Gastrocnemius medialis (tissue), 4 donors: Measurements from ENCODE around the gene SMYD3. TPM values are rescaled to one million over a fixed set of nuclear protein-coding genes. Genes with fewer than 3 reads are reported as not detected.

Experiments
- ATAC-seq, 2 donors: fragments of 150-250 bp; one replicate each; pipeline ENCODE4 v1.9.1; 2016
- DNase-seq, 2 donors: peaks; one replicate each; pipeline ENCODE4 v3.0.0-alpha.2; 2019
- H3K27ac ChIP-seq, 4 donors: fragments of 200-600 bp; sonication (generic); 1 replicate in 1 of 4; 2 replicates in 3 of 4; pipeline ENCODE4 v1.5.1; 2016 to 2018; ENCODE audit warnings: mild to moderate bottlenecking in 2 of 4, moderate library complexity in 1 of 4
- H3K27me3 ChIP-seq, 3 donors: fragments of 200-600 bp; sonication (generic) in 2 of 3; 1 replicate in 1 of 3; 2 replicates in 2 of 3; pipeline versions ENCODE4 v1.5.1 to v1.6.0; 2016 to 2019; ENCODE audit warnings: mild to moderate bottlenecking in 1 of 3, moderate library complexity in 1 of 3
- H3K36me3 ChIP-seq, 2 donors: fragments of 200-600 bp; sonication (generic) in 1 of 2; one replicate each; pipeline ENCODE4 v1.5.1; 2017 to 2018
- H3K4me1 ChIP-seq, 2 donors: fragments of 200-600 bp; sonication (generic) in 1 of 2; one replicate each; pipeline ENCODE4 v1.5.1; 2016 to 2017; ENCODE audit warnings: mild to moderate bottlenecking in 2 of 2
- H3K4me3 ChIP-seq, 4 donors: fragments of 200-600 bp; sonication (generic) in 3 of 4; 1 replicate in 1 of 4; 2 replicates in 3 of 4; pipeline ENCODE4 v1.5.1; 2016 to 2019; ENCODE audit warnings: mild to moderate bottlenecking in 2 of 4
- H3K9me3 ChIP-seq, 3 donors: fragments of 200-600 bp; sonication (generic) in 2 of 3; 1 replicate in 1 of 3; 2 replicates in 2 of 3; pipeline ENCODE4 v1.5.1; 2016 to 2019
- CTCF ChIP-seq, 5 experiments: fragments of 450-650 bp in 3 of 5; fragments of 200-600 bp in 2 of 5; sonication (generic) in 2 of 5; IDR thresholded peaks in 4 of 5; conservative IDR thresholded peaks in 1 of 5; 1 replicate in 4 of 5; 2 replicates in 1 of 5; pipeline ENCODE4 v1.5.1; 2016 to 2019; ENCODE audit warnings: antibody characterized with exemption in 5 of 5, mild to moderate bottlenecking in 3 of 5, moderate library complexity in 3 of 5
- POLR2A ChIP-seq, 2 donors: fragments of 450-650 bp; IDR thresholded peaks; one replicate each; pipeline ENCODE4 v1.6.1; 2017; ENCODE audit warnings: antibody characterized with exemption in 2 of 2, mild to moderate bottlenecking in 2 of 2, moderate library complexity in 2 of 2
- in situ Hi-C, 4 donors: fragments of 200-750 bp; cut with MboI; loops; one replicate each; pipeline versions ENCODE4 v1.15.0 to v1.8.0; 2017; ENCODE audit warnings: low sequenced_read_pairs in 4 of 4
- intact Hi-C: fragments of 100-400 bp; cut with DNase I; formaldehyde crosslinking; loops from one replicate; pipeline ENCODE4 v1.15.1; 2023; ENCODE audit warnings: low total_unique reads
- total RNA-seq, 4 donors: library from RNA; depleted of rRNA; stranded (reverse); fragments of >200 nt; gene quantifications; one replicate each; pipeline versions ENCODE4 v1.1.0 to v1.2.3, GENCODE V29; 2016

SMYD3 gene
- total RNA-seq, 4 donors from 2014 or later: 4.4 to 10.3 (median 6.3) TPM

DNA sequence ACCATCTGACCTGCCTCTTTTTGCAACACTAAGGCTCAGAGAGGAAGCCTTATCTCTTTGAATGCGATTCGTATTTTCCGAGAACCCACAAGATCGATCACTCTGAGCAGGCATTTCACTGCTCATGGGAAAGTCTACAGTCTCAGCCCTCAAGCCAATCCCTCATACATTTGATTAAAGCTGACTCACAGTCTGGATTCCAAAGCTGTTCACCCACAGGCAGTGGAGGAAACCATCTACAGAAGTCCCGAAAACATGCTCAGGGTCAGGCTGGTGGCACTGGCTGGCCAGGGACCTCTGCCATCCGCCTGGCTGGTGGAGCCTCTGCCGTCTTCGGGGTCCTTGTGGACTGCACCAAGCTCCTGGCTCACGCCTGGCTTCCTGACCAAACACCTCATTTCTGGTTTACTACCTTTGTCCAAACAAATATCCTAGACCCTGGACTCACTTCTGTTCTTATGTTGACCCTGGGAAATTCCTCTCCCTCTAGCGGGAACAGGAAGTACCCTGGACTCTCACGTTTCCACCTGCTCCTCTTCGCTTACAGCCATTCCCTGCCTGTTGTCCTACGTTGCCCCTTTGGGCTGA is 650.0 kb downstream of the SMYD3 start:
- no peaks in the 10 kb centered on the region for H3K36me3 ChIP-seq
- TF ChIP-seq CTCF (IDR thresholded peaks at IDR 0.05 in 4 of 5, conservative IDR thresholded peaks at IDR 0.05 in 1 of 5): no peak
- TF ChIP-seq POLR2A (IDR thresholded peaks at IDR 0.05): no peak
- H3K27ac ChIP-seq: no peak overlapping the region
- DNase-seq: no peak
- H3K27me3 ChIP-seq: no peaks in the 10 kb centered on the region
- H3K9me3 ChIP-seq: no peaks in the 10 kb centered on the region
- no peaks in the 10 kb centered on the region for H3K4me1 ChIP-seq
- no peak overlapping the region for H3K4me3 ChIP-seq
- in situ Hi-C loops: no loop called here
- ATAC-seq: no peak
- intact Hi-C loops: no loop called here

GRCh38 chr1:245855846-245856730 is 651.0 kb downstream of the SMYD3 start:
- Histone ChIP-seq H3K27ac (no peak overlapping the region), H3K27me3 (no peaks in the 10 kb centered on the region), H3K36me3 (no peaks in the 10 kb centered on the region), H3K4me1 (no peaks in the 10 kb centered on the region), H3K9me3 (no peaks in the 10 kb centered on the region), H3K4me3 (no peak overlapping the region)
- TF ChIP-seq CTCF (IDR thresholded peaks at IDR 0.05 in 4 of 5, conservative IDR thresholded peaks at IDR 0.05 in 1 of 5) (no peak), POLR2A (IDR thresholded peaks at IDR 0.05) (no peak)
- no peak for ATAC-seq
- intact Hi-C loops: no loop called here
- in situ Hi-C loops: no loop called here
- no peak for DNase-seq

- H3K4me1 ChIP-seq: no peaks in the 10 kb centered on the region
- no peak for TF ChIP-seq CTCF (IDR thresholded peaks at IDR 0.05 in 4 of 5, conservative IDR thresholded peaks at IDR 0.05 in 1 of 5)
- no peak for TF ChIP-seq POLR2A (IDR thresholded peaks at IDR 0.05)
- H3K4me3 ChIP-seq: no peak overlapping the region
- intact Hi-C loops: no loop called here
- no peaks in the 10 kb centered on the region for H3K27me3 ChIP-seq
- ATAC-seq (no peak), DNase-seq (no peak)
- H3K9me3 ChIP-seq: no peaks in the 10 kb centered on the region
- H3K27ac ChIP-seq: no peak overlapping the region
- no peaks in the 10 kb centered on the region for H3K36me3 ChIP-seq
- in situ Hi-C loops: no loop called here
Observed at GRCh38 chr1:245853291-245853690, 653.8 kb downstream of the SMYD3 start.

- ATAC-seq (no peak), DNase-seq (no peak)
- Histone ChIP-seq H3K4me1 (no peaks in the 10 kb centered on the region), H3K9me3 (no peaks in the 10 kb centered on the region), H3K27ac (no peak overlapping the region), H3K27me3 (no peaks in the 10 kb centered on the region), H3K36me3 (no peaks in the 10 kb centered on the region), H3K4me3 (no peak overlapping the region)
- intact Hi-C loops: no loop called here
- in situ Hi-C loops: no loop called here
- TF ChIP-seq POLR2A (IDR thresholded peaks at IDR 0.05) (no peak), CTCF (IDR thresholded peaks at IDR 0.05 in 4 of 5, conservative IDR thresholded peaks at IDR 0.05 in 1 of 5) (no peak)
Observed at GRCh38 chr1:245843101-245843500, 664.0 kb downstream of the SMYD3 start.
